Testis (tissue), 2 donors: Measurements from ENCODE around the gene EXOC2.

Experiments used
- CTCF ChIP-seq, 3 experiments: fragments of 450-650 bp in 2 of 3; fragments of 200-600 bp in 1 of 3; sonication (generic) in 1 of 3; IDR thresholded peaks; one replicate each; pipeline ENCODE4 v1.5.1; 2016 to 2019; ENCODE audit warnings: antibody characterized with exemption in 3 of 3, mild to moderate bottlenecking in 2 of 3, moderate library complexity in 1 of 3
- POLR2A ChIP-seq: fragments of 450-650 bp; IDR thresholded peaks from one replicate; pipeline ENCODE4 v1.6.1; 2017; ENCODE audit warnings: antibody characterized with exemption, mild to moderate bottlenecking, moderate library complexity

GRCh38 chr6:493840-494239 is 199.1 kb downstream of the EXOC2 start:
- no peak for TF ChIP-seq POLR2A
- TF ChIP-seq CTCF (IDR thresholded peaks at IDR 0.05), result no peak
